Mucosa of rectum (tissue), 2 donors: ENCODE data around the gene NBEA.

ENCODE experiments used
- H3K27ac ChIP-seq, 2 donors: one replicate each; pipeline ENCODE4 v1.7.0; 2013; ENCODE audit warnings: inconsistent platforms in 2 of 2, low read depth in 2 of 2, low read length in 2 of 2
- H3K27me3 ChIP-seq, 2 donors: one replicate each; pipeline ENCODE4 v1.7.0; 2013; ENCODE audit warnings: low read length in 2 of 2; ENCODE audit not compliant: control insufficient read depth in 2 of 2, insufficient read depth in 2 of 2
- H3K36me3 ChIP-seq, 2 donors: one replicate each; pipeline ENCODE4 v1.7.0; 2013; ENCODE audit warnings: low read length in 2 of 2; ENCODE audit not compliant: control insufficient read depth in 2 of 2, insufficient read depth in 2 of 2
- H3K4me1 ChIP-seq, 2 donors: one replicate each; pipeline ENCODE4 v1.7.0; 2013; ENCODE audit warnings: low read length in 2 of 2, mild to moderate bottlenecking in 1 of 2; ENCODE audit not compliant: control insufficient read depth in 2 of 2, insufficient read depth in 2 of 2
- H3K4me3 ChIP-seq, 2 donors: one replicate each; pipeline ENCODE4 v1.7.0; 2013; ENCODE audit warnings: low read length in 2 of 2
- H3K9ac ChIP-seq, 2 donors: one replicate each; pipeline ENCODE4 v1.7.0; 2013; ENCODE audit warnings: low read length in 2 of 2, low read depth in 1 of 2, mild to moderate bottlenecking in 1 of 2
- H3K9me3 ChIP-seq, 2 donors: one replicate each; pipeline ENCODE4 v1.7.0; 2013; ENCODE audit warnings: low read length in 2 of 2; ENCODE audit not compliant: control insufficient read depth in 2 of 2
- donor health status: healthy.
- donor health status: Normal muscosa, but diverticular disease.

The NBEA gene

DNA sequence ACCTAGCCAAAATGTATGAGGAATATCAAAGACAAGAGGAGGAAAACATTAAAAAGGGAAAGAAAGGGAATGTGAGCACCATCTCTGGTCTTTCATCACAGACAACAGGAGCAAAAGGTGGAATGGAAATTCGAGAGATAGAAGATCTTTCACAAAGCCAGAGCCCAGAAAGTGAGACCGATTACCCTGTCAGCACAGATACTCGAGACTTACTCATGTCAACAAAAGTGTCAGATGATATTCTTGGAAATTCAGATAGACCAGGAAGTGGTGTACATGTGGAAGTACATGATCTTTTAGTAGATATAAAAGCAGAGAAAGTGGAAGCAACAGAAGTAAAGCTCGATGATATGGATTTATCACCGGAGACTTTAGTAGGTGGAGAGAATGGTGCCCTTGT, 217.0 kb downstream of the NBEA start:
- Histone ChIP-seq H3K9me3 (no peaks in the 10 kb centered on the region), H3K36me3 (no peaks in the 10 kb centered on the region), H3K27ac (no peak overlapping the region), H3K9ac (no peak overlapping the region), H3K4me3 (no peak overlapping the region), H3K4me1 (no peaks in the 10 kb centered on the region), H3K27me3 (no peaks in the 10 kb centered on the region)

- no peaks in the 10 kb centered on the region for H3K27me3 ChIP-seq
- no peaks in the 10 kb centered on the region for H3K36me3 ChIP-seq
- H3K4me1 ChIP-seq = no peaks in the 10 kb centered on the region
- H3K4me3 ChIP-seq = no peak overlapping the region
- H3K9me3 ChIP-seq = no peaks in the 10 kb centered on the region
- H3K27ac ChIP-seq = no peak overlapping the region
- no peak overlapping the region for H3K9ac ChIP-seq
These were observed 218.8 kb downstream of the NBEA start for GRCh38 chr13:35160896-35161295.

GRCh38 chr13:35162420-35162819, 220.3 kb downstream of the NBEA start:
- Histone ChIP-seq H3K9me3 (no peaks in the 10 kb centered on the region), H3K4me3 (no peak overlapping the region), H3K27ac (no peak overlapping the region), H3K4me1 (no peaks in the 10 kb centered on the region), H3K36me3 (no peaks in the 10 kb centered on the region), H3K27me3 (no peaks in the 10 kb centered on the region), H3K9ac (no peak overlapping the region)

DNA sequence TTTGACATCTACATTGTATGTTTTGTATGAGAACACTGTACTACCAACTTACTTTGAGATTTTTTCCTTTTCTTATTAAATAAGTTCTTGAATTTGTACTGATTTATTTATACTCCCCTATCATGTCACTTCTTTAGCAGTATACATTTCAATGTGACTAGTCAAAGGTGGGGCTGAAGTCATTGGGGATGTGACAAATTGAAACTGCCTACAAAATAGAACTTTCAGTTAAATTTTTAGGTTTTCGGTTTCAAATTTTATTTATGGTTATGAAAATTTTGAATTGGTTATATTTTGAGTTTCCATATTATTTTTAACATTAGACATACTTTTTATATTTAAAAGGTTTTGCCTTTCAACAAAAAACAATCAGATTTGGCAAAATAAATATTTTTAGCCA, 221.6 kb downstream of the NBEA start:
- Histone ChIP-seq H3K27me3 (no peaks in the 10 kb centered on the region), H3K9me3 (no peaks in the 10 kb centered on the region), H3K4me3 (no peak overlapping the region), H3K27ac (no peak overlapping the region), H3K9ac (no peak overlapping the region), H3K4me1 (no peaks in the 10 kb centered on the region), H3K36me3 (no peaks in the 10 kb centered on the region)

- H3K9ac ChIP-seq = no peak overlapping the region
- no peaks in the 10 kb centered on the region for H3K27me3 ChIP-seq
- no peaks in the 10 kb centered on the region for H3K9me3 ChIP-seq
- no peak overlapping the region for H3K27ac ChIP-seq
- H3K36me3 ChIP-seq = no peaks in the 10 kb centered on the region
- H3K4me1 ChIP-seq = no peaks in the 10 kb centered on the region
- no peak overlapping the region for H3K4me3 ChIP-seq
These were observed 222.4 kb downstream of the NBEA start for GRCh38 chr13:35164324-35164932.

GRCh38 chr13:35165205-35165604, 223.1 kb downstream of the NBEA start:
- no peaks in the 10 kb centered on the region for H3K36me3 ChIP-seq
- no peaks in the 10 kb centered on the region for H3K27me3 ChIP-seq
- no peak overlapping the region for H3K4me3 ChIP-seq
- no peak overlapping the region for H3K27ac ChIP-seq
- H3K4me1 ChIP-seq = no peaks in the 10 kb centered on the region
- H3K9ac ChIP-seq = no peak overlapping the region
- no peaks in the 10 kb centered on the region for H3K9me3 ChIP-seq

GRCh38 chr13:35179494-35179893, 237.4 kb downstream of the NBEA start:
- H3K27me3 ChIP-seq = no peaks in the 10 kb centered on the region
- H3K9ac ChIP-seq = no peak overlapping the region
- H3K36me3 ChIP-seq = no peaks in the 10 kb centered on the region
- no peak overlapping the region for H3K27ac ChIP-seq
- H3K4me3 ChIP-seq = no peak overlapping the region
- H3K9me3 ChIP-seq = no peaks in the 10 kb centered on the region
- H3K4me1 ChIP-seq = no peaks in the 10 kb centered on the region

- no peaks in the 10 kb centered on the region for H3K9me3 ChIP-seq
- no peaks in the 10 kb centered on the region for H3K36me3 ChIP-seq
- H3K4me3 ChIP-seq = no peak overlapping the region
- no peaks in the 10 kb centered on the region for H3K27me3 ChIP-seq
- no peaks in the 10 kb centered on the region for H3K4me1 ChIP-seq
- H3K27ac ChIP-seq = no peak overlapping the region
- no peak overlapping the region for H3K9ac ChIP-seq
These were observed 238.0 kb downstream of the NBEA start for GRCh38 chr13:35179920-35180663.

DNA sequence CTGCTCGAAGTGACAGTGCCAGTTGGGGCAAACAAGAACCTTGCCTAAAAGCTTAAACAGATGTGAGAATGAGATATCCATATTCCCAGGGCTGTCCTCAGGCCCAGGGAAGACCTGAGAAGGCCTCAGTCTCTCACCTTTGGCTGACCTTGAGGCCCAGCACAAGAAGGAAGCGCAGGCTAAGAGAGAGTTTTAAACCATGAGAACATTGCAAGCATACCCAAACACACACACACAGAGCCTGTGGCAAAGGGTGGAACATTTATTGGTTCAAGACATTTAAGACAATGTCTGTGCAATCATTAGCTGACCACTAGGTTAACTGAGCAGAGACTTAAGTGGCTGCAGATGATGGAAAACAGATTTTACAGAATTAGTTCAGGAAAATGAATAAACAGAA, 248.2 kb downstream of the NBEA start:
- Histone ChIP-seq H3K9me3 (no peaks in the 10 kb centered on the region), H3K4me3 (no peak overlapping the region), H3K27ac (no peak overlapping the region)

GRCh38 chr13:35191883-35192282, 249.8 kb downstream of the NBEA start:
- H3K27me3 ChIP-seq = no peaks in the 10 kb centered on the region
- no peak overlapping the region for H3K4me3 ChIP-seq
- no peaks in the 10 kb centered on the region for H3K36me3 ChIP-seq
- H3K9ac ChIP-seq = no peak overlapping the region
- no peaks in the 10 kb centered on the region for H3K9me3 ChIP-seq
- H3K27ac ChIP-seq = no peak overlapping the region
- no peaks in the 10 kb centered on the region for H3K4me1 ChIP-seq

More for the DNA sequence above, 248.2 kb downstream of the NBEA start:
- no peaks in the 10 kb centered on the region for H3K36me3 ChIP-seq
- no peaks in the 10 kb centered on the region for H3K4me1 ChIP-seq
- no peak overlapping the region for H3K9ac ChIP-seq
- H3K27me3 ChIP-seq = no peaks in the 10 kb centered on the region
